GM18526 (cell line): ENCODE results near the gene FBH1.

Experiments used
- POLR2A ChIP-seq: IDR thresholded peaks from 3 replicates; pipeline ENCODE4 v1.6.1; 2011; ENCODE audit not compliant: insufficient read length; ENCODE audit errors: extremely low read depth

The FBH1 gene

DNA sequence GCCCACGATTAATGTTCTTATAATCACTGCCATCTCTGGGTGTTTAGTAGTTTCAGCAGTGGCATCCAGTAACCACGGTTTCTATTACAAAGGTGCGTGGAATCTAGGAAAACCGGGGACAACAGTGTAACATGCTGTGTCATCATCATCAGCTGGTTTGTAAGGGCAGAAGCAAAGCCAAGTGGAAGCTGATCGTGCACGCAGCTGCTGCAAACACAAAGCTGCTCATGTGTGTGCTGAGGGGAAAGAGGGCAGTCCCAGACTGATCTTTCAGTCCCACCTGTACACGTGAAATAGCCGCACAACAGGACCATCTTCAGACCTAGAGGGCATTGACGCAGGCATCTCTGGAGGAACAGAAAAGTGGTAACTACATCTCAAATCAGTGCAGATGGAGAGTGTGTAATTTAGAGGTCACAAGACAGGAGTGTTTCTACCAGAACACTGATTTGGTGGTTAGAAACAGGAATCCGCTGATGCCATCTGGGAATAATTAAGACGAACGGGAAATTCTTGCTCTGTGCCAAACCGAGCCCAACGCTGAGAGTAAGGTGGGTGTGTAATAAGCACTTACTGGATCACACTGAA, 13.8 kb upstream of the FBH1 start:
- TF ChIP-seq POLR2A: no peak

DNA sequence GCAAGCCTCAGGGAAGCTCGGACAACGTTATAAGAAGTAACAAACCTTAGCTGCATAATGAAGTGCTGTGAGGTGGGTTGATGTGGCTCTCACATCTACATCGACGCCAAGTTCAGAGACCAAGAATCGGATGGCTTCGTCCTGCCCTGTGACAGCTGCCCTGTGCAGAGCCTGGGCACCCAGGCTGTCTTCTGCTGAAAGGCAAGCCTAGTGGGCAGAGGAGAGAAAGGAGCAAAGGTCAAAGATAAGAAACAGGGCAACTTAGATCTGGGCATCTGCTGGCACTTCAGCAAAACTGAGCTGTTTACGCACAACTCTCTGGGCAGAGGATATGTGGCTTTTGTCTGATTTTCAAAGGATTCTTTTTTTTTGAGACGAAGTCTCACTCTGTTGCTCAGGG, 7.1 kb upstream of the FBH1 start:
- no peak for TF ChIP-seq POLR2A

DNA sequence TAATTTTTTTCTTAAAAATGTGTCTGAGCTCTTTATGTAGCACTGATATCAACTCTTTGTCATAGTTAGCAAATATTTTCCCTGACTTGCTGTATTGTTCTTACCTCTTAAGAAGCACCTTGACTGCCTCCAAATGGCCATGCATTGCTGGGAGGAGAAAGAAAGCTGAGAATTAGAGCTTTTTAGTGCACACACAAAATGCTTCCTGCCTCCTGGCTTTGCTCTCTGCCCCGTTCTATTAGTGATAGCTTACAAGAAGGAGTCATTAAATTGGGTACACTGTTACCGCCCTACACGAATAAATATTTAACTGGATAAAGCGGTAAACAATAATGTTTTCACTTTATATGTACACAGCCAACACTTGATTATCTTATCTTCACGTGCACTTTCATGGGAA, 4.4 kb upstream of the FBH1 start:
- TF ChIP-seq POLR2A: no peak

DNA sequence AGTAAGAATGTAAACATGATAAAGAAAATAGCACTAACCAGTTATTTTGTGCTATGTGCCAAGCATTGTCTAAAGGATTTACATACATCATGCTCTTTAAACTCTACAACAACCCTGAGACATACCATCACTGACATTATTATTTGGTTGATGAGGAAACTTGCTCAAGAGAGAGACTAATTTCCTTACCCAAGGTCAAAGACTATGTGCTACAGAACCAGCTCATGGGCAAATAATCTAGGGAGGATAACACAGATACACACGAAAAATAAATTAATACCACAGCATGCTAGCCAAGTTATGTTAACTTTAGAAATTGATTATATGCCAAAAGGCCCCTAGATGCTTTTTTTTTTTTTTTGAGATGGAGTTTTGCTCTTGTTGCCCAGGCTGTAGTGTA, 3.0 kb upstream of the FBH1 start:
- TF ChIP-seq POLR2A: no peak

DNA sequence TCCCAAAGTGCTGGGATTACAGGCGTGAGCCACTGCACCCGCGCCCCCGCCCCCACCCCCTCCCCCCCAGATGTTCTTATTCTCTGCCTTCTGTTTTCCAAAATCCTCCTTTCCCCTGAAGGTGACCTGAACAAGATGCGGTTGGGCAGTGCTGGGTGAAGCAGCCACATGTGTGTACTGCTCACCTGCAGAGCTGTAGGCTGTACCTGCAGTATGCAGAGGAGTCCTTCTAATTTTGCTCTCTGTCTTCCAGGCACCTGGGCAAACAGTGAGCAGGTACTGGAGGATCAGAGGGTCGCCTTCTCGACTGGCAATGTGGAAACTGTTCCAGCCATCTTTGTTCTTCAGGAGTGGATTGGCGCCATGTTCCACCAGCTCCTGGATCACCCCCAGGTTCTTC, 2.4 kb upstream of the FBH1 start:
- no peak for TF ChIP-seq POLR2A

DNA sequence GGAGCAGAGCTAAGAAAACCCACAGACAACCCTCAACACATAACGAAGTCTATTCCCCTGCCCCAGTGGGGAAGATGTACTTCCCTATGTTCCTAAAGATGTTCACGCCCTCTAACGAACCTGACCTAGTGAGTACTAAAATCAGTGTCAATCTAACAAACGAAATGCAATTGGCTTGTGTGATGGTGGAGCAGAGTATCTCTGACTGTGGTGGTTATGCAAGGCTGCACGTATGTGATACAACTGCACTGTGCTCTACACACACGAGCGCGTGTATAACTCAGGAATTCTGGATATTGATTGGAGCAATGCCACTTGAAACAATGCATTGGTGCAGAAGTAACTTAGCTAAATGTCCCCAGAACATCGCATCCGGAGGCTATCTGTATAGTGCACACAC, 1.7 kb upstream of the FBH1 start:
- TF ChIP-seq POLR2A: no peak

DNA sequence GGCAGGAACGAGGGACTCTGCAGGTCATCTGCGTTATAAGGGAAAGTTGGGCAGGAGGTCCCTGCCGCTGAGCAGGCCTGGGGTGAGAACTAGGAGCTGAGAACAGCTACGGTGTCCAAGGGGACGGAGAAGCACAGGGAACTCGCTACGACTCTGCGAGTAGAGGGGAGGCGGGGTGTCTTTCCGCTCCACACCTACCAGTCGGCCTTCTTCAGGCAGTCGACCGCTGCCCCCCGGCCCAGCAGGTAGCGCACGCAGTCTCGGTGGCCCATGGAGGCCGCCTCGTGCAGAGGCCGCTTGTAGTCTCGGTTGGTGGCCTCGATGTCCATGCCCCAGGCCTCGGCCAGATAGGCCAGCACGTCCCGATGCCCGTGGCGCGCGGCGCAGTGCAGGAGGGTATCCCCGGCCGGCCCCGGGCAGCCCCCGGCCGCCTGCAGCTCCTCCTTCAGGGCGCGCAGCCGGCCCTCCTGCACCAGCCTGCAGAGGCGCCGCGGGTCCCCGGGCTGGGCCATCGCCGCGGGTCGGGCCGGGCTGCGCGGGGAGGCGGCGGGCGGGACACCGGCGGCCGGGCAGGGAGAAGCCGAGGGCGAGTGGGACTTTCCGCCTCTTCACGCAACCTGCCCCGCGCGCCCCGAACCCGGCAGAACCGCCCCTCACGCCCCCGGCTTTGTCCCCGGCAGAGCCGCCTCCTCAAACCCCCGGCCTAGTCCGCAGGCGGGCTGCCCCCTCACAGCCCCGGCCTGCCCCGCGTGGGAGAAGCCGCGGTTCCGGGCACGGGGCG, 1.0 kb upstream of the FBH1 start:
- TF ChIP-seq POLR2A: no peak

DNA sequence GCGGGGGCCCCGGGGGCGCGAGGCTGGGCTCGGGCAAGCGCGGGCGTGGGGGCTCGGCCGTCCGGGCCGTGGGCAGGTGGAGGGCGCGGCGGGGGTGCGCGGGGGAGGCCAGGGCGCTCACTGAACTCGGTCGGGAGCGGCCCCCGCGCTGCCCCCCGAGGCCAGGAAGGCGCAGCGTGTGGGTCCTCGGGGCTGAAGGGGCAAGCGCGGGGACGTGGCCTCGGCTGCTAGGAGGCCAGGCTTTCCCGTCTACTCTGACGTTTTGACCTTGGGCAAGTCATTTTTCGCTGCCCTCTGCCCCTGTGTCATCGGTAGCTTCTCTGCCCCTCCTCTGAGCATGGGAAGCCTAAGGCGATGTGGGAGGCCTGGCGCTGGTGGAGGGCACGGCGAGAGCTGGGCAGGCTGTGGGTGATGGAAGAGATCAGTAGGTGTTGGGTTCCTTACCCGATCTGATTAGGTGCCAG, 441 bp downstream of the FBH1 start:
- TF ChIP-seq POLR2A: no peak

DNA sequence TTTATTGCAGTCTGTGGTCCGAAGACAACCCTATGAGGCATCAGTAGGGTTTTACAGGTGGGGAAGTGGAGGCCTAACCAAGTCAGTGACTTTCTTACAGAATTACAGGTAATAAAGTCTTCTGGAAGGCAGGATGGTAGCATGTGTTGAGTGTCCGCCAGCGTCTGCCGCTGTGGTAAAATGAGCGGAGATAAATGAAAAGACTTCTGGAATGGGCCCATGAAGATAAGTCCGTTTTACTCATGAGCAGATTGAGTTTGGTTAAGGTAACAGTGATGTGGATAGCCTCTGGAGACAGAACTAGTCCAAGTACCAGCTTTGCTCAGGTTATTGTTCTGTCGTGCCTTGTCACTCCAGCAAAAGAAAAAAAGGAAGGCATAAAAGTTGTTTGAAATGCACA, 966 bp downstream of the FBH1 start:
- TF ChIP-seq POLR2A: no peak

DNA sequence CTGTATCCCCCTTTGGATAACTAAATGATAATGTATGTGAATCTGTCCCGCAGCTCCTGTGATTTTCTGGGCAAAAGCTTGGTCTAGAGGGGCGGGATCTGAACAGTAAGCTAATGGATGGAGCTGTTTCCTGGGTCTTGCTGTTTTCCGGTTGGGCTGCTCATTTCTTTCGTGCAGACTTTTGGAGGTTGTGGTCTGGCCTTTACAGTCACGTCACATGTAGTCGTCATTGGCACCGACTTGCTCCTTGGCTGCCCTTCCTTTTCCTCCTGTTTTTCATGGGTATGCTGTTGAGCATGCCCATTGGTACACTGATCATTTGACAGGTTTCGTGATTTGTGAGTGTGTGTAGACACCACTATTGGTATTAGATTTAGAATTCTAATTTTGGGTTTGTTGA, 2.0 kb downstream of the FBH1 start:
- TF ChIP-seq POLR2A: no peak

DNA sequence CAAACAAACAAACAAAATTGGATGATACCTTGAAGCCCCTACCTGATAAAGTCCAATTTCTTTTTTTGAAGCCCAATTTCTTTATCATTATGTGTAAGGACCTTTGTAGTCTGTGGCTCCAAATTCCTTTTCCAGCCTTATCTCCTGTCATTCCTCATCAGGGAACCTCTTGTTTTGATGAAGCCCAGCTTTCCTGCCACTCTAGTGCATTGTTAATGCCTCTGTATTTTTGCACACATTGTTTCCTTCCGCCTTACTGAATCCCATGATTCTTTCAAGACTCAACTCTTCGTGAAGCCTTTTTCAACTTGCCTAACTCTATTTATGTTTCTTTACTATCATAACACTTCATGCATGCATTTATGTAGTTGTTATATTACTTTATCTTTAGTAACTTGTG, 3.3 kb downstream of the FBH1 start:
- TF ChIP-seq POLR2A: no peak

DNA sequence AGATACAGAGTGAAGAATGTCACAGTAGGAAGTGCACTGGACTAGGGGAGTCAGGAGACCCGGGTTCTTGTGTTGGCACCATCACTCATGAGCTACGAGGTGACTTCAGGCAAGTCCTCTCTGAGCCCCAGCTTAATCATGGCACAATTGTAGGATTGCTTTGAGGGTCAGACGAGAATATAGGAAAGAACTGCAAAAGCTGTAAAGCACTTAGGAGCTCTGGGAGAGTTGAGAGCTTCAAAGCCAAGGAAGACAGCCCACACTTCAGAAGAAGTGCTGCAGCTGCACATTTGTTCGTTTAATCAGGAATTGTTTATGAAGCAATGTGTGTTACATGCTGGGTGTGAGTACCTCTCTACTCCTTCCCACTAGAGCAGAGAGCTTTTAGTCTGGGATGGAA, 4.4 kb downstream of the FBH1 start:
- no peak for TF ChIP-seq POLR2A

DNA sequence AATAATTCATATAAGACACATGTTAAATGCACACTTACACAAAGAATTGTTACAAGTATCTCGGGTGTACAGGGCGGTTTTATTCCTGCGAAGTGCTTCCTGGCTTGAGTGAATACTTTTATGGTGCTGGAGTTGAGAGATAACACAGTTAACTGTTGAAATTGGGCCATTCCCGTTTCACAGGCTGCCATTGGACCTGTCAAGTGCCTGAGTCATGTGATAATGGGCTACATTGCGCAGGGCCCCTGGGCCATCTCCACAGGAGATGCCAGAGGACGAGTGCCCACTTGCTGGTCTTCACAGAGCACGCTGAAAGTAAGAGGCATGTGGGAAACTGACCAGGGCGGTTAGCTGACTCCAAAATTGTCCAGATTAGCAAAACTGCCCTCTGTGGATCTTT, 4.8 kb downstream of the FBH1 start:
- no peak for TF ChIP-seq POLR2A

DNA sequence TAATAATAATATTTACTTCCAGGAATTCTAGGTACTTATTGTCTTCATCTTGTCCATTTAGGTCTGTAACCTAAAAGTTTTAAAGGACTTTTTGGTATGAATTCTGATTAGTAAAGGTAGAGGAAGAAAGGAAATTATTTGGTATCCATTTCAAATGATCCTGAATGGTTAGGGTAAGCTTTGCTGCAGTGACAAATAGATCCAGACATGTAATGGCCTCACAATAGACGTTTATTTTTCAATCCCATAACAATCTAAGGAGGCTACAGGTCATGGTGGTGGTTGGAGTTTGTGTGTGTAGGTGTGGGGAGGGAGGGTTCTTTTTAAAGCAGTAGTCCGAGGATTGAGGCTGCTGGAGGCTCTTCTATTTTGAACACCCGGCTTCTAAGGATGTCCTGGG, 5.3 kb downstream of the FBH1 start:
- TF ChIP-seq POLR2A: no peak

DNA sequence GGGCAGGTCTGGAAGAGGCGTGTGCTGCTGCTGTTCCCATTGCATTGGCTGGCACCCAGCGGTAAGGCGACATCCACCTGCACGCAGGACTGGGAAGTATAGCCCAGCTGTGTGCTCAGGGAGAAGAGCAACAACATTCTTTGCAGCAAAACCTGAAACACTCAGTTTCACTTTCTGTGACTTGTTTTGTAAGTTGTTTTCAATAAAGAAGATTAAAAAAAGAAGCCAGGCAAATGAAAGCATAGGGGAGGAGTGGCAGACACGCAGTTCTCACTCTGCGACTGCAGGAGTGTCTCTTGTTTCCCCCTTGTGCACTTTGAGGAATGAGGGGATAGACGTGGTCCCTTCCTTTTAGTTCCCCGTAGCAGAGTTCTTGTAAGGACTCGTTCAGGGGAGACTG, 5.8 kb downstream of the FBH1 start:
- TF ChIP-seq POLR2A: no peak

DNA sequence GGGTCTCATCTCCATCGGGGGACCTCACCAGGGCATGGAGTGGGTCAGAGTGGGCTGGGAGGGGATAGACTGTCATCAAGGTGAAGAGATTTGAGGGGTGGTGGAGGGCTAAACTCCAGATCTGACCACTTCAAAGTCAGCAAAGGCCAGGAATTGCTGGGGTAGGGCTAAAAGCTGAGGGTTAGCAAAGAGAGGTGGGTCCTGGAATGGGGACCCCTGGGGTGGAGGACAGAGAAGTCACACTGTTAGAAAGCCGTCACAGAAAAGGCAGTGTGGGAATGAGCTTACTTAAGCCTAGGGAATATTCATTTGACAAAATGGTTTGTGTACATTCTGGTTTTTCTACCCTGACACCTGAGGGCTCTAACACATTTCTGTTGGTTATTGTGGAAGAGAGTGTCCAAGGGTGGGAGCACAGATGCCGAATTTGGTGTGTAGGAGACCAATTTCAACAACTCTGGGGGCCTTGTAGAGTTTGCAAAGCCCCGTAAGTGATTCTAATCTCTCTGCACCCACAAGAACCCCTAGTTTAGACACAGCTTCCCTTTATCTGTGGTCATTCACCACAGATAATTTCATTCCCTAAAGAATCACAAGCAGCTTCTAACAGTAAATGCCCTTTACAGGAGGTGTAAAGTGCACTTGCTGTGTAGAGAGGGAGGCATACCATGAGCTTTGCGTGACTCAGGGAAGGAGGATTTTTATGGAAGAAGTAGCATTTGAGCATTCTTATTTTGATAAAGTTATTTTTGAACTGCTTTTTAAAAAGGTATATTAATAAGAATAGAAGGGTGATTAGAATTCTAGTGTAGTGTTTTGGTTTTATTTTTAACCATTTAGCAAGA, 6.4 kb downstream of the FBH1 start:
- no peak for TF ChIP-seq POLR2A
